ENCODE measurements around the gene PDE6G.

DNA sequence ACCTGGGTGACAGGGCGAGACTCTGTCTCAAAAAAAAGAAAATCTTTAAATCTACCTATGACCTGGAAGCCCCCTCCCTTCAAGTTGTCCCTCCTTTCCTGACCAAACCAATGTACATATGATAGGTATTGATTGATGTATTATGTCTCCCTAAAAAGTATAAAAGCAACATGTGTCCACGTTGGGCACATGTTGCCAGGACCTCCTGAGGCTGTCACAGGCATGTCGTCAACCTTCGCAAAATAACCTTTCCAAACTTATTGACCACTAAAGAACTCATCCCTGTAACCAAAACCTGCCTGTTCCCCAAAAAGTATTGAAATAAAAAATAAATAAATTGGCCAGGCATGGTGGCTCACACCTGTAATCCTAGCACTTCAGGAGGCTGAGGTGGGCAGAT is 5.7 kb upstream of the PDE6G start:
- TF ChIP-seq, protein P1, sequence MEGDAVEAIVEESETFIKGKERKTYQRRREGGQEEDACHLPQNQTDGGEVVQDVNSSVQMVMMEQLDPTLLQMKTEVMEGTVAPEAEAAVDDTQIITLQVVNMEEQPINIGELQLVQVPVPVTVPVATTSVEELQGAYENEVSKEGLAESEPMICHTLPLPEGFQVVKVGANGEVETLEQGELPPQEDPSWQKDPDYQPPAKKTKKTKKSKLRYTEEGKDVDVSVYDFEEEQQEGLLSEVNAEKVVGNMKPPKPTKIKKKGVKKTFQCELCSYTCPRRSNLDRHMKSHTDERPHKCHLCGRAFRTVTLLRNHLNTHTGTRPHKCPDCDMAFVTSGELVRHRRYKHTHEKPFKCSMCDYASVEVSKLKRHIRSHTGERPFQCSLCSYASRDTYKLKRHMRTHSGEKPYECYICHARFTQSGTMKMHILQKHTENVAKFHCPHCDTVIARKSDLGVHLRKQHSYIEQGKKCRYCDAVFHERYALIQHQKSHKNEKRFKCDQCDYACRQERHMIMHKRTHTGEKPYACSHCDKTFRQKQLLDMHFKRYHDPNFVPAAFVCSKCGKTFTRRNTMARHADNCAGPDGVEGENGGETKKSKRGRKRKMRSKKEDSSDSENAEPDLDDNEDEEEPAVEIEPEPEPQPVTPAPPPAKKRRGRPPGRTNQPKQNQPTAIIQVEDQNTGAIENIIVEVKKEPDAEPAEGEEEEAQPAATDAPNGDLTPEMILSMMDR (IDR thresholded peaks at IDR 0.05): no peak
- no peak for TF ChIP-seq POLR2A (IDR thresholded peaks at IDR 0.05)

Measured in heart left ventricle (tissue), 13 donors.